HepG2 (cell line): ENCODE results near the gene GSTK1. TPM values are rescaled to one million over a fixed set of nuclear protein-coding genes. Genes with fewer than 3 reads are reported as not detected.

Experiments
- KMT2B ChIP-seq: IDR thresholded peaks from 2 replicates; pipeline ENCODE4 v1.6.1; 2016; ENCODE audit warnings: missing genetic modification reagents, missing compliant biosample characterization
- NFATC3 ChIP-seq: sonication (generic); formaldehyde crosslinking; IDR thresholded peaks from 2 replicates; pipeline ENCODE4 v1.5.1; 2020; ENCODE audit warnings: mild to moderate bottlenecking, missing genetic modification reagents
- SP4 ChIP-seq: sonication (generic); formaldehyde crosslinking; IDR thresholded peaks from 2 replicates; pipeline ENCODE4 v1.8.1; 2023; ENCODE audit warnings: mild to moderate bottlenecking, missing genetic modification reagents
- SYNCRIP ChIP-seq: fragments of 200-400 bp; formaldehyde crosslinking; IDR thresholded peaks from 2 replicates; pipeline ENCODE4 v1.6.1; 2018; ENCODE audit warnings: mild to moderate bottlenecking, low read depth, low read length; ENCODE audit not compliant: insufficient read depth
- TEAD2 ChIP-seq: sonication (generic); formaldehyde crosslinking; IDR thresholded peaks from 2 replicates; pipeline ENCODE4 v1.9.0; 2021; ENCODE audit warnings: missing genetic modification reagents
- ZNF12 ChIP-seq: sonication (generic); formaldehyde crosslinking; IDR thresholded peaks from 2 replicates; pipeline ENCODE4 v1.5.0; 2020; ENCODE audit warnings: missing genetic modification reagents
- ZNF550 ChIP-seq: sonication (generic); formaldehyde crosslinking; IDR thresholded peaks from 2 replicates; pipeline ENCODE4 v1.4.0; 2020; ENCODE audit warnings: mild to moderate bottlenecking, missing genetic modification reagents, borderline replicate concordance
- polyA plus RNA-seq, 8 experiments: library from polyadenylated mRNA; depleted of rRNA in 3 of 8; stranded (reverse) in 7 of 8; unstranded in 1 of 8; fragments of >200 nt; fragmentation: Illumina TruSeq in 4 of 8; extraction: Trizol in 4 of 8; gene quantifications; 2 replicates each; pipeline versions ENCODE4 v1.2.1 to v1.2.3, GENCODE V29; 2011 to 2016; ENCODE audit warnings: low read depth in 4 of 8, missing spikeins in 1 of 8, mixed read lengths in 1 of 8; ENCODE audit not compliant: insufficient read depth in 1 of 8
- total RNA-seq, 5 experiments: library from RNA; depleted of rRNA; stranded (reverse); fragments of >200 nt; fragmentation: Illumina TruSeq; extraction: Trizol; gene quantifications; 2 replicates each; pipeline ENCODE4 v1.2.3, GENCODE V29; 2016; ENCODE audit warnings: low read depth in 1 of 5
- TF ChIP-seq, protein P1 (sequence below): sonication (generic); formaldehyde crosslinking; IDR thresholded peaks from 2 replicates; pipeline ENCODE4 v1.4.0; 2020; ENCODE audit warnings: missing genetic modification reagents
- TF ChIP-seq, protein P2 (sequence below): sonication (generic); formaldehyde crosslinking; IDR thresholded peaks from 2 replicates; pipeline ENCODE4 v1.5.0; 2020; ENCODE audit warnings: mild to moderate bottlenecking, missing genetic modification reagents
- TF ChIP-seq, protein P3 (sequence below): IDR thresholded peaks from 2 replicates; pipeline ENCODE4 v1.6.1; 2016; ENCODE audit warnings: control low read depth
- TF ChIP-seq, protein P4 (sequence below): sonication (generic); formaldehyde crosslinking; IDR thresholded peaks from 2 replicates; pipeline ENCODE4 v1.8.0; 2022; ENCODE audit warnings: missing genetic modification reagents, mild to moderate bottlenecking, borderline replicate concordance
- TF ChIP-seq, protein P5 (sequence below): sonication (generic); formaldehyde crosslinking; IDR thresholded peaks from 2 replicates; pipeline ENCODE4 v1.4.0; 2020; ENCODE audit warnings: low read depth, mild to moderate bottlenecking, missing genetic modification reagents
- TF ChIP-seq, protein P6 (sequence below): sonication (generic); formaldehyde crosslinking; IDR thresholded peaks from 2 replicates; pipeline ENCODE4 v1.9.0; 2021; ENCODE audit warnings: missing genetic modification reagents, borderline replicate concordance

GSTK1 gene
- total and polyA plus RNA-seq, 2 of the 13 experiments (the other 11 are each of a cell fraction or from before 2014, with no cell fraction given), result 64.6 to 92.1 TPM

DNA sequence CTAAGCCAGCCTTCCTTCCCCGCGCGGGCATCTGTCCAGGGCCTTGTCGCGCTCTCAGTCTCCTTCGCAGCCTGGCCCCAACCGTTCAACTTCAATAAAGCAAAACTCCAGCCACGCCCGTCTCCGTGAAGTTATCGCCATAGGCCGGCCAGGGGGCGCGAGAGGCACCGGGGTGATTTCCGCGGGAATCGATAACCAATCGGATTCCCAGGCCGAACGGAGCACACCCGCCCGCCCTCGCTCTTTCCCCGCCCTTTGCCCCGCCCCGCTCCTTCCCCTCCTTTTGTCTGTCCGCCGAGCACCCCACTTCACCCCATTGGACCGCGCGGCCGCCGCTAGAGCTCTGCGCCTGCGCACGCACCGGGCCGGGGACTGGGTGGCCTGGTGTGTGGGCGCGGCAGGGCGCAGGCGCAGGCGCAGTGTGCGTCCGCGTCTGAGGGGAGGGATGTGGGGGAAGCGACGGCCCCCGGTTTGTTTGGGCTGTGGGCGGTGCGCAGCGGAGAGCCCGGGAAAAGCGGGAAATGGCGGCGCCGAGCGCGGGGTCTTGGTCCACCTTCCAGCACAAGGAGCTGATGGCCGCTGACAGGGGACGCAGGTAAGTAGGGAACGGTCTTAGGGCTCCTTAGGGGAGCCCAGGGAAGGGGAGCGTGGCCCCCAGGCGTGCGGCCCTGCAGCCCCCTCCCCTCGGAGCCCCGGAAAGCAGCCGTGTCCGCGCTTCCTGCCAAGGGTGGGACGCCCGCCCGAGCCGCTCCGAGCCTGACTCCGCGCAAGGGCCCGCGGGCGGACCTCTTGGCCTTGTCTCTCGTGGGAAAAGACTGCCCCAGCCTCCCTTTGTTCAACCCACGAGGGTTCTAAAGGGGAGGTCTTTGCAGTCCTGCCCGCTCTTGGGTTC, 24.9 kb downstream of the GSTK1 start, which contains the start of gene CASP2 (continued):
- TF ChIP-seq, protein P1, sequence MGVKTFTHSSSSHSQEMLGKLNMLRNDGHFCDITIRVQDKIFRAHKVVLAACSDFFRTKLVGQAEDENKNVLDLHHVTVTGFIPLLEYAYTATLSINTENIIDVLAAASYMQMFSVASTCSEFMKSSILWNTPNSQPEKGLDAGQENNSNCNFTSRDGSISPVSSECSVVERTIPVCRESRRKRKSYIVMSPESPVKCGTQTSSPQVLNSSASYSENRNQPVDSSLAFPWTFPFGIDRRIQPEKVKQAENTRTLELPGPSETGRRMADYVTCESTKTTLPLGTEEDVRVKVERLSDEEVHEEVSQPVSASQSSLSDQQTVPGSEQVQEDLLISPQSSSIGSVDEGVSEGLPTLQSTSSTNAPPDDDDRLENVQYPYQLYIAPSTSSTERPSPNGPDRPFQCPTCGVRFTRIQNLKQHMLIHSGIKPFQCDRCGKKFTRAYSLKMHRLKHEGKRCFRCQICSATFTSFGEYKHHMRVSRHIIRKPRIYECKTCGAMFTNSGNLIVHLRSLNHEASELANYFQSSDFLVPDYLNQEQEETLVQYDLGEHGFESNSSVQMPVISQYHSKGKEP, result no peak
- TF ChIP-seq, protein P2, sequence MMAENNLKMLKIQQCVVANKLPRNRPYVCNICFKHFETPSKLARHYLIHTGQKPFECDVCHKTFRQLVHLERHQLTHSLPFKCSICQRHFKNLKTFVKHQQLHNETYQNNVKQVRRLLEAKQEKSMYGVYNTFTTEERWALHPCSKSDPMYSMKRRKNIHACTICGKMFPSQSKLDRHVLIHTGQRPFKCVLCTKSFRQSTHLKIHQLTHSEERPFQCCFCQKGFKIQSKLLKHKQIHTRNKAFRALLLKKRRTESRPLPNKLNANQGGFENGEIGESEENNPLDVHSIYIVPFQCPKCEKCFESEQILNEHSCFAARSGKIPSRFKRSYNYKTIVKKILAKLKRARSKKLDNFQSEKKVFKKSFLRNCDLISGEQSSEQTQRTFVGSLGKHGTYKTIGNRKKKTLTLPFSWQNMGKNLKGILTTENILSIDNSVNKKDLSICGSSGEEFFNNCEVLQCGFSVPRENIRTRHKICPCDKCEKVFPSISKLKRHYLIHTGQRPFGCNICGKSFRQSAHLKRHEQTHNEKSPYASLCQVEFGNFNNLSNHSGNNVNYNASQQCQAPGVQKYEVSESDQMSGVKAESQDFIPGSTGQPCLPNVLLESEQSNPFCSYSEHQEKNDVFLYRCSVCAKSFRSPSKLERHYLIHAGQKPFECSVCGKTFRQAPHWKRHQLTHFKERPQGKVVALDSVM (CRISPR knock-in tag), result peak; percentile 45; the same call in 1 of the 2 replicates
- TF ChIP-seq, protein P3, sequence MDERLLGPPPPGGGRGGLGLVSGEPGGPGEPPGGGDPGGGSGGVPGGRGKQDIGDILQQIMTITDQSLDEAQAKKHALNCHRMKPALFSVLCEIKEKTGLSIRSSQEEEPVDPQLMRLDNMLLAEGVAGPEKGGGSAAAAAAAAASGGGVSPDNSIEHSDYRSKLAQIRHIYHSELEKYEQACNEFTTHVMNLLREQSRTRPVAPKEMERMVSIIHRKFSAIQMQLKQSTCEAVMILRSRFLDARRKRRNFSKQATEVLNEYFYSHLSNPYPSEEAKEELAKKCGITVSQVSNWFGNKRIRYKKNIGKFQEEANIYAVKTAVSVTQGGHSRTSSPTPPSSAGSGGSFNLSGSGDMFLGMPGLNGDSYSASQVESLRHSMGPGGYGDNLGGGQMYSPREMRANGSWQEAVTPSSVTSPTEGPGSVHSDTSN (CRISPR knock-in tag), result no peak
- TF ChIP-seq KMT2B (CRISPR knock-in tag) (peak; percentile 74), SP4 (CRISPR knock-in tag) (peak; percentile 82; the same call in 1 of the 2 replicates), ZNF550 (CRISPR knock-in tag) (no peak), ZNF12 (no peak), TEAD2 (CRISPR knock-in tag) (no peak), SYNCRIP (no peak), NFATC3 (CRISPR knock-in tag) (no peak)
- TF ChIP-seq, protein P4, sequence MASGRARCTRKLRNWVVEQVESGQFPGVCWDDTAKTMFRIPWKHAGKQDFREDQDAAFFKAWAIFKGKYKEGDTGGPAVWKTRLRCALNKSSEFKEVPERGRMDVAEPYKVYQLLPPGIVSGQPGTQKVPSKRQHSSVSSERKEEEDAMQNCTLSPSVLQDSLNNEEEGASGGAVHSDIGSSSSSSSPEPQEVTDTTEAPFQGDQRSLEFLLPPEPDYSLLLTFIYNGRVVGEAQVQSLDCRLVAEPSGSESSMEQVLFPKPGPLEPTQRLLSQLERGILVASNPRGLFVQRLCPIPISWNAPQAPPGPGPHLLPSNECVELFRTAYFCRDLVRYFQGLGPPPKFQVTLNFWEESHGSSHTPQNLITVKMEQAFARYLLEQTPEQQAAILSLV (CRISPR knock-in tag), result peak; percentile 56; the same call in 1 of the 2 replicates
- TF ChIP-seq, protein P5, sequence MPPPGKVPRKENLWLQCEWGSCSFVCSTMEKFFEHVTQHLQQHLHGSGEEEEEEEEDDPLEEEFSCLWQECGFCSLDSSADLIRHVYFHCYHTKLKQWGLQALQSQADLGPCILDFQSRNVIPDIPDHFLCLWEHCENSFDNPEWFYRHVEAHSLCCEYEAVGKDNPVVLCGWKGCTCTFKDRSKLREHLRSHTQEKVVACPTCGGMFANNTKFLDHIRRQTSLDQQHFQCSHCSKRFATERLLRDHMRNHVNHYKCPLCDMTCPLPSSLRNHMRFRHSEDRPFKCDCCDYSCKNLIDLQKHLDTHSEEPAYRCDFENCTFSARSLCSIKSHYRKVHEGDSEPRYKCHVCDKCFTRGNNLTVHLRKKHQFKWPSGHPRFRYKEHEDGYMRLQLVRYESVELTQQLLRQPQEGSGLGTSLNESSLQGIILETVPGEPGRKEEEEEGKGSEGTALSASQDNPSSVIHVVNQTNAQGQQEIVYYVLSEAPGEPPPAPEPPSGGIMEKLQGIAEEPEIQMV, result no peak
- TF ChIP-seq, protein P6, sequence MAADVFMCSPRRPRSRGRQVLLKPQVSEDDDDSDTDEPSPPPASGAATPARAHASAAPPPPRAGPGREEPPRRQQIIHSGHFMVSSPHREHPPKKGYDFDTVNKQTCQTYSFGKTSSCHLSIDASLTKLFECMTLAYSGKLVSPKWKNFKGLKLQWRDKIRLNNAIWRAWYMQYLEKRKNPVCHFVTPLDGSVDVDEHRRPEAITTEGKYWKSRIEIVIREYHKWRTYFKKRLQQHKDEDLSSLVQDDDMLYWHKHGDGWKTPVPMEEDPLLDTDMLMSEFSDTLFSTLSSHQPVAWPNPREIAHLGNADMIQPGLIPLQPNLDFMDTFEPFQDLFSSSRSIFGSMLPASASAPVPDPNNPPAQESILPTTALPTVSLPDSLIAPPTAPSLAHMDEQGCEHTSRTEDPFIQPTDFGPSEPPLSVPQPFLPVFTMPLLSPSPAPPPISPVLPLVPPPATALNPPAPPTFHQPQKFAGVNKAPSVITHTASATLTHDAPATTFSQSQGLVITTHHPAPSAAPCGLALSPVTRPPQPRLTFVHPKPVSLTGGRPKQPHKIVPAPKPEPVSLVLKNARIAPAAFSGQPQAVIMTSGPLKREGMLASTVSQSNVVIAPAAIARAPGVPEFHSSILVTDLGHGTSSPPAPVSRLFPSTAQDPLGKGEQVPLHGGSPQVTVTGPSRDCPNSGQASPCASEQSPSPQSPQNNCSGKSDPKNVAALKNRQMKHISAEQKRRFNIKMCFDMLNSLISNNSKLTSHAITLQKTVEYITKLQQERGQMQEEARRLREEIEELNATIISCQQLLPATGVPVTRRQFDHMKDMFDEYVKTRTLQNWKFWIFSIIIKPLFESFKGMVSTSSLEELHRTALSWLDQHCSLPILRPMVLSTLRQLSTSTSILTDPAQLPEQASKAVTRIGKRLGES, result no peak
